COLO668 (cell line): Measurements from ENCODE around the gene TBCD.

Experiments
- DNase-seq: peaks from one replicate; lab custom pipeline; 2025; ENCODE audit not compliant: unreplicated experiment; lab: John Stamatoyannopoulos, UW

TBCD gene

GRCh38 chr17:82789051-82789592 lies 37.3 kb downstream of the TBCD start:
- no peak for DNase-seq

DNA sequence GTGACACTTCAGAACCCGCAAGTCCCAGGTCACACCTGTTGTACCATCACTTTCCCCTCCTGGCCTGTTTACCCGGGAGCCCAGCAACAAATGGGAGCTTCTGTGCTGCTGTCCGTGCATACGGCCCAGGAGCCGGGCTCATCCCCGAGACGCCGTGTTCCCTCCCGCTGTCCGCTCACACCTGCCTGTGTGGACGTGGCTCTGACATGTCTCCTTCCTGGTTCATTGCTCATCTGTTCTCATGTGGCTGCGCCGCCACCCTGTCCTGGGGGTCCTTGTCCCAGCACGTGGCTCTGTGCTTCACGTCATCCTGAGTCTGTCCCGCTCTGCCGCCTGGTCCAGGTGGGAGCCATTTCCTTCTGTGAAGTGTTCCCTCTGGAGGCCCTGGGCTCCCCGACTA lies 37.9 kb downstream of the TBCD start:
- DNase-seq: no peak

DNA sequence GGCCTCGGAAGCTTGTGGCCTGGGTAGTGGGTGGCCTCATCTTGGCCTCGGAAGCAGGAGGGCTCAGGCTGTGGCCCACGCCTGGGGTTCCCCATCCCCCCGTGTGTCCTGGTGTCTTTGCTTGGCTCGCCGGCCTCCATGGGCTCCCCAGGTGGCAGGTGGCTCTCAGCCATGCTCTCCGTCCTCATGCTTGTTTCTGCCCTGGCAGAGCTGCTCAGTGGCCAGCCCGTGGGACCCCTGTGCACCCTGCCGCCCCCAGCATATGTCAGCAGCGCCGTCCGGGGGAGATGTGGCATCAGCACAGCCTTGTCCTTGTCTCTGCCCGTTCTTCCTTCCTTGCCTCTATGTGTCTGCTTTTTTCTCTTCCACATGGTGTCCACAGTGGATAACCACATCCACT lies 38.5 kb downstream of the TBCD start:
- DNase-seq: no peak

GRCh38 chr17:82791532-82791931 lies 39.7 kb downstream of the TBCD start:
- DNase-seq: no peak

- no peak for DNase-seq
Measured at GRCh38 chr17:82793974-82794630, 42.2 kb downstream of the TBCD start.

GRCh38 chr17:82794781-82795482 lies 43.1 kb downstream of the TBCD start:
- DNase-seq: no peak

DNA sequence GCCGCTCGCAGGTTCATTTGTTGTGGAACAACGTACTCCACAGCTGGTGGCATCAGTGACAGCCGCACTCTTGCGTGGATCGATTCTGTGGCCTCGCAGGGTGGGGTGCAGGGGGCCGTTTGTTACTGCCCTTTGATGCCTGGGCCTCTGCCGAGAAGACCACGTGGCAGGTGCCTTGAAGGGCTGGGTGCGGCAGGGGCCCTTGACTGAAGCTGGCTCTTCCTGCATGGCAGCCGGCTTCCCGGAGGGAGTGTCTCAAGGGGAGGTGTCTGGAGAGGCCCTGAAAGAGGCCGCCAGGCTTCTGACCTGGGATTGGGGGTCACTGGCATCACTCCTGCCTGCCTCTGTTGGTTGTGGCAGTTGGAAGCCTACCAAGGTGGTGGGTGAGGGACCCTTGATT lies 43.8 kb downstream of the TBCD start:
- no peak for DNase-seq

GRCh38 chr17:82797061-82797460 lies 45.2 kb downstream of the TBCD start:
- no peak for DNase-seq

GRCh38 chr17:82798752-82799151 lies 46.9 kb downstream of the TBCD start:
- DNase-seq: no peak

DNA sequence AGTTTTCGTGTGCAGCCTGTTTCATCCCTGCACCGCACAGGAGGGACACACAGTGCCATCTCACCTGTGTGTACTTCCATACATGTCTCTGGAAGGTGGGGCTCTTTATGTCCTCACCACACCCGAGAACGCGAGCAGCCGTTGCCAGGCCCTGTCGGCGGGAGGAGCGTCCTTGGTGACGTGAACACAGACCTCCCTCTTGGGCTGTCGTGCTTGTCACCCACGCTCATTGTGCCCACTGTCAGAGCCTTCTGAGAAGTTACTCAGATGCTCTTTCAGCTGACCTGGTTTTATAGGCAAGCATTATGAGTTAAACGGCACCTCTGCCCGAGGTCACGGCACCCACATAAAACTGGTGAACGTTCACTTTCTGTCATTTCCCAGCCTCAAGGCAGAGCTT lies 47.7 kb downstream of the TBCD start:
- no peak for DNase-seq

DNA sequence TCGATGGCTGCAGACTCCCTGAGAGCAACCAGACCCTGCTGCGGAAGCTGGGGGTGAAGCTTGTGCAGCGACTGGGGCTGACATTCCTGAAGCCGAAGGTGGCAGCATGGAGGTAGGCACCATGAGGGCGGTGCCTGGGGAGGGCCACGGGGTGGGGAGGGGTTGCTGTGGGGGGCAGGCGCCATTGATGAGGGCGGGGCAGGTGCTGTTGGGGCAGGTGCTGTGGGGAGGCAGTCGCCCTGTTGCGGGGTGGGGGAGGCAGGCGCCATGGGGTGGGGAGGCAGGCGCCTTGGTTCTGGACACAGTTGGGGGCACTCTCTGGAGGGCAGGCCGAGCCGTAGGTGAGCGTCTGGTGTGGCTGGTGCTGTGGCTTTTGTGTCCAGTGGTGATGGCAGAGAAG lies 49.0 kb downstream of the TBCD start:
- no peak for DNase-seq

DNA sequence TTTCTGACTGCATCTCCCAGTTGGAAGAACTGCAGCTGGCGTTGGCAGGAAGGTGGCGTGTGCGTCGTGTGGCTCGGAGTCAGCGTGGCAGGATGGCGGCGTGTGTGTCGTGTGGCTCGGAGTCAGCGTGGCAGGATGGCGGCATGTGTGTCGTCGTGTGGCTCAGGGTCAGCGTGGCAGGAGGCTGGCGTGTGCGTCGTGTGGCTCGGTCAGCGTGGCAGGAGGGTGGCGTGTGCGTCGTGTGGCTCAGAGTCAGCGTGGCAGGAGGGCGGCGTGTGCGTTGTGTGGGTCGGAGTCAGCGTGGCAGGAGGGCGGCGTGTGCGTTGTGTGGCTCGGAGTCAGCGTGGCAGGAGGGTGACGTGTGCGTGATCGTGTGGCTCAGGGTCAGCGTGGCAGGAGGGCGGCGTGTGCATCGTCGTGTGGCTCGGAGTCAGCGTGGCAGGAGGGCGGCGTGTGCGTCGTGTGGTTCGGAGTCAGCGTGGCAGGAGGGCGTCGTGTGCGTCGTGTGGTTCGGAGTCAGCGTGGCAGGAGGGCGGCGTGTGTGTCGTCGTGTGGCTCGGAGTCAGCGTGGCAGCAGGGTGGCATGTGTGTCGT lies 49.6 kb downstream of the TBCD start:
- no peak for DNase-seq

- no peak for DNase-seq
Measured at GRCh38 chr17:82802075-82802780, 50.4 kb downstream of the TBCD start.

- no peak for DNase-seq
Measured at GRCh38 chr17:82803185-82803584, 51.3 kb downstream of the TBCD start.

- DNase-seq: no peak
Measured at GRCh38 chr17:82803606-82804005, 51.7 kb downstream of the TBCD start.

DNA sequence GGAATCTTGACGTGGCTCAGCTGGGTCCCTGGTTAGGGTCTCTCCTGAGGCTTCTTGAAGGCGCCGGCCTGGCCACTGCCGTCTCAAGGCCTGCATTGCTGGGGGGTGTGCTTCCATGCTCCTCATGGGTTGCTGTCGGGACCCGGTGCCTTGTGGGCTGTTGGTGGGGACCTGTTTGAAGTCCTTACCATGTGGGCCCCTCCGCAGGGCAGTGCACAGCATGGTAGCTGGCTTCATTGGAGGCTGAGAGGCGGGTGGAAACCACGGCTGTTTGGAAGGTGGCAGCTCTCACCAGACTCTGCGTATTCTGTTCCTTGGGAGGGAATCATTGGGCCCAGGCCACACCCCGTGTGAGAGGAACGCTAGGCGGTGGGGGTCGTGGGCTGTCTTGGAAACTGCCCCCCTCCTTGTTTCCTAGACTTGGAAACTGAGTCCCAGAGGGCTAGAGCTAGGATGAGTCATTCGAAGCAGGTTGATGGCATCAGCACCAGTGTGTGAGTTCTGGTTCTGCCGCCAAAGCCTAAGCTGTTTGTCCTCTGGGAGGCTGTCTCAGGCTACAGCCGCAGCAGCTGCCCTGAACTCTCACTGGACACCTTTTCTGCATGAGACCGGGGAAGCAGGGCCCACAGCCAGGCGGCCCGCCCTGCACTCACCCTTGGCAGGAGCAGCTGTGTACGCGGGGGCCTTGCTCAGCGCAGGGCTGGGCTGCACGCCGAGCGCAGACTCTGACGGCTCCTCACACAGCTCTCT lies 52.8 kb downstream of the TBCD start:
- no peak for DNase-seq

DNA sequence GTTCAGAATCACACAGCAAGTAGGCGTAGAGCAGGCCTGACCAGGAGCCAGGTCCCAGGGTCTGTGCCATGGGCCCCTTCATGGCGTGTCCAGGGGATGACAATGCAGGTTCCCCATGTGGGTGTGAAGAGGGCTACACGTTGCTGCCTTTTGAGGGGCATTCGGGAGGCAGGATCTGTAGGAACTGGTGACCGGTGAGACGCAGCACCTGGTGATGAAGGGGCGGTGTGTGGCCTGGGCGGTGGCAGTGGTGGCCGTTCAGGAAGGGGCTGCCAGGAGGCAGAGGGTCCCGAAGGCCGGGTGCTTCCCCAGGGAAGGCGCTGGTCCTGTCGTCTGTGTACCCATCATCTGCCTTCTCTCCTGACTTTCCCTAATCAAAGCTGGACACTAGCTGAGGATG lies 53.4 kb downstream of the TBCD start:
- no peak for DNase-seq

- DNase-seq: no peak
Measured at GRCh38 chr17:82805823-82806222, 54.0 kb downstream of the TBCD start.

DNA sequence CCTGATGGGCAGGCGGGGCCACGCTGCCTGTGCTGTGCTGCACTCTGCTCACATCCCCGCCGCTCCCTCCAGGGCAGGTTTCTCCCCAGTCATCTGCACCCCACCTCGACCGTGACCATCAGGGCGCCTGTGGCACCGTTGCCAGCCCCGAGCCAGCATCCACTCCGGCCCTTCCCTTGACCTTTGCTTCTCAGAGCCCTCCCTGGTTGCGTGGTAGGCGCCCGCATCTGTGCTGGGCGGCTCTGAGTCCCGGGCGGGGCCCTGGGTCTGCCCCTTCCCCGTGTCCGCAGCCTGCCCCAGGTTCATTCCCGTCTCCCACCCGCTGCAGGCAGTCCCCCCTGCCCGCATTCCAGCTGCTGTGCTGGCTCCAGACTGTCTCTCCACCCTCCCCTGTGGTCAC lies 54.8 kb downstream of the TBCD start:
- no peak for DNase-seq

DNA sequence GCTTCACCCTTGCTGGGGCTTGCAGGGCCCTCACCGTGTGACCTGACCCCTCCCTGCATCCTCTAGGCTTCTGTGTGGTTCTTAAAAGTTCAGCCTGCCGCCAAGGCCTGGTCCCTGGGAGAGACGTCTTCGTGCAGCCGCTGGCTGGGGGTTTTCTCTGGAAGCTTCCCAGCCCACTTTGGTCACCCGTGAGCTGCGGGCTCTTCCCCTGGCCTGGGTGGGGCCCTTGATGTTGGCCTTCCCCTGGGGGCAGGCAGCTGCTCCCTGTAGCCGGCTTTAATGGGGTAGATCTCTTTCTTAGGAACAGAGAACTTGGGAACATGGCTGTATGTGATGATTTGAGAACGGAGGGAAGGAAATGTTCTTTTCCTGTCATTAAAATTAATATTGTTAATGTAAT lies 55.2 kb downstream of the TBCD start:
- DNase-seq: no peak

DNA sequence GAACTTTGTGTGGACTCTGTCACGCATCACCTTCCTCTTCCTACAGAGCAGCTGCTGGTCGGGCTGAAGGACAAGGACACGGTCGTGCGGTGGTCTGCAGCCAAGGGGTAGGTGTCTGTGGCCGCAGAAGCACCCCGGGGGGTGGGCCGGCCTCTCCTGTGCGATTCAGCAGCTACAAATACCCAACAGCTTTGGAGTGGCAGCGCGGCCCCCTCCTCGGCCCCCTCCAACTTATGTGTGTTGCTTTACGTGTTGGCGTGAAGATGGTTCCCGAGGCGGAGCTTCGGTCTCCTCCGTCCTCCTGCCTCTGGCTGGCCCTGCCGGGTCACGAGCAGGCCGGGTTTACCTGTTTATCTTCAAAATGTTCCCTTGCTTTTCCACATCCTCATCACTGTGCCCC lies 55.7 kb downstream of the TBCD start:
- DNase-seq: no peak
